RWPE2 (cell line): ENCODE data around the gene XPO5.

Source experiments
- ATAC-seq: fragments of 200-7000 bp; cut with Tn5 transposase; 3 replicates; pipeline ENCODE4 v1.9.1; 2021; ENCODE audit warnings: low read depth
- DNase-seq: peaks from one replicate; pipeline ENCODE4 v3.0.0-alpha.2; 2020; ENCODE audit warnings: low spot score
- H3K27ac ChIP-seq: fragments of 450-650 bp; 2 replicates; pipeline ENCODE4 v1.5.1; 2017; ENCODE audit warnings: mild to moderate bottlenecking; ENCODE audit not compliant: poor library complexity, severe bottlenecking
- H3K27me3 ChIP-seq: fragments of 250-450 bp; sonication (Bioruptor Pico); 2 replicates; pipeline ENCODE4 v1.5.1; 2021; ENCODE audit warnings: mild to moderate bottlenecking, moderate library complexity; ENCODE audit not compliant: insufficient read depth, poor library complexity, severe bottlenecking
- H3K36me3 ChIP-seq: fragments of 250-450 bp; sonication (Bioruptor Pico); 2 replicates; pipeline ENCODE4 v1.5.1; 2020; ENCODE audit warnings: low read depth, mild to moderate bottlenecking, moderate library complexity
- H3K4me1 ChIP-seq: fragments of 250-450 bp; sonication (Bioruptor Pico); 2 replicates; pipeline ENCODE4 v1.5.1; 2021; ENCODE audit warnings: mild to moderate bottlenecking, moderate library complexity; ENCODE audit not compliant: insufficient read depth, poor library complexity, severe bottlenecking
- H3K4me3 ChIP-seq: fragments of 250-450 bp; sonication (Bioruptor Pico); 2 replicates; pipeline ENCODE4 v1.5.1; 2021; ENCODE audit warnings: mild to moderate bottlenecking, moderate library complexity; ENCODE audit not compliant: severe bottlenecking
- H3K9me3 ChIP-seq: fragments of 250-450 bp; sonication (Bioruptor Pico); 2 replicates; pipeline ENCODE4 v1.5.1; 2021; ENCODE audit warnings: mild to moderate bottlenecking, moderate library complexity; ENCODE audit not compliant: severe bottlenecking
- CTCF ChIP-seq: fragments of 450-650 bp; IDR thresholded peaks from one replicate; pipeline ENCODE4 v1.5.1; 2017; ENCODE audit warnings: mild to moderate bottlenecking, moderate library complexity; ENCODE audit not compliant: poor library complexity, severe bottlenecking

Gene XPO5

DNA sequence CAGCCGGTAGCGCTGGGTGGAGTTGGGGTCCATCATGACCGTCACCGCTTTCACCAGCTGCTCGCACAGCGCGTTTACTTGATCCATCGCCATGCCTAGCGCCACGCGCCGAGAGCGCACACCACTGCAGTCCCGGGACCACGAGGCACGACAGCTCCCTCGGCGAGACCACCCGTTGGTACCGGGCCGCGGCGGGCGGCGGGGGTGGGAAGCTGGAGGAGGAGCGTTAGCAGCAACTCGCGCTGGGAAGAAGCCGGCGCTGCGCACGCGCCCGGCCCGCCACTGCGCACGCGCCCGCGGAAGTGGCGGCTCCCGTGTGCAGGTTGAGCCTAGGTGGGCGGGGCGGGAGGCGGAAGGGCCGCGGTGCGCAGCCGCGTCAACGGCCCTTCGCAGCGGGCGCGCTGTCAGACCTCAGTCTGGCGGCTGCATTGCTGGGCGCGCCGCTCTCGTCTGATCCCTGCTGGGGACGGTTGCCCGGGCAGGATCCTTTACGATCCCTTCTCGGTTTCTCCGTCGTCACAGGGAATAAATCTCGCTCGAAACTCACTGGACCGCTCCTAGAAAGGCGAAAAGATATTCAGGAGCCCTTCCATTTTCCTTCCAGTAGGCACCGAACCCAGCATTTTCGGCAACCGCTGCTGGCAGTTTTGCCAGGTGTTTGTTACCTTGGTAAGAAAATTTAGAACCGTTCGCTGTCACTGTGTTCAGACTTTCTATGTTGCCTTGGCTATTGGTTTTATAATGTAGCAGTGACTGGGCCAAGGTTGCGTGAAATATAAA is at the start of gene XPO5, which contains the start of gene POLH:
TSS of gene XPO5 (minus strand) at position 267 of the 780 bp plus-strand sequence. CDS start at position 93, 174 bp downstream.
TSS of gene POLH (plus strand) at position 414 of the 780 bp plus-strand sequence. CDS start 6,135 bp downstream, outside the sequence.
- DNase-seq (peak; percentile 90), ATAC-seq (peak; percentile 94)
- TF ChIP-seq CTCF: no peak
- Histone ChIP-seq H3K9me3 (no peaks in the 10 kb centered on the region), H3K4me1 (peaks cover 11% of the 10 kb centered on the region), H3K27me3 (no peaks in the 10 kb centered on the region), H3K36me3 (peaks cover 41% of the 10 kb centered on the region), H3K4me3 (peak within 1 kb of the TSS; percentile 92), H3K27ac (peak within 1 kb of the TSS; percentile 79)

DNA sequence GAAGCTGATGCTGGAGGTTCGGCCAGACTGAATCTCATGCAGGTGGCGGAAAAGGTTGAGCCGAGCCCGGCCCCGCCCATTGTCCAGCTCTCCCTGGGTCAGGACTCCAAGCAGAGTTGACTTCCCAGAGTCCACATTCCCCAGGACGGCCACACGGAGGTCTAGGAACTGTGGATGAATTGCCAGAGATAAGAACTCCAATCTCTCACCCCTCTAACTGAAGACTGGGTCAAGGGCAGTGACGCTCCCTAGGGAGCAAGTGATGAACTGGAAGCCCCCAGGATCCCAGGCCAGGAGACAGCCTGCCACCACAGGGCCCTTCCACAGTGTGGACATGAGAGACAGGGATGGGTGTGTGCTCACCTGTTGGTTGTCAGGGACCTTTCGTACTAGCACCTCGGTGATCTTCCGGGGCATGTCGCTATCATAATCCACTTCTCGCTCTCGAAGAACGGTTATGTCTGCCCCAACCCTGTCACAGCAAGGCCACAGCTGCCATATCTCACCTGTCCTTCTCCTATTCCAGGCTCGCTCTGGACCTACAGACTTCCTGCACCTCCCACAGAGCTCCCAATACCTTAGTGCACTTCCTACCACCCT is 49.7 kb upstream of the XPO5 start:
- Histone ChIP-seq H3K27ac (no peak overlapping the region), H3K4me1 (peaks cover 14% of the 10 kb centered on the region), H3K27me3 (no peaks in the 10 kb centered on the region), H3K9me3 (no peaks in the 10 kb centered on the region), H3K36me3 (peaks cover 76% of the 10 kb centered on the region), H3K4me3 (no peak overlapping the region)
- TF ChIP-seq CTCF: no peak
- ATAC-seq (no peak), DNase-seq (no peak)

DNA sequence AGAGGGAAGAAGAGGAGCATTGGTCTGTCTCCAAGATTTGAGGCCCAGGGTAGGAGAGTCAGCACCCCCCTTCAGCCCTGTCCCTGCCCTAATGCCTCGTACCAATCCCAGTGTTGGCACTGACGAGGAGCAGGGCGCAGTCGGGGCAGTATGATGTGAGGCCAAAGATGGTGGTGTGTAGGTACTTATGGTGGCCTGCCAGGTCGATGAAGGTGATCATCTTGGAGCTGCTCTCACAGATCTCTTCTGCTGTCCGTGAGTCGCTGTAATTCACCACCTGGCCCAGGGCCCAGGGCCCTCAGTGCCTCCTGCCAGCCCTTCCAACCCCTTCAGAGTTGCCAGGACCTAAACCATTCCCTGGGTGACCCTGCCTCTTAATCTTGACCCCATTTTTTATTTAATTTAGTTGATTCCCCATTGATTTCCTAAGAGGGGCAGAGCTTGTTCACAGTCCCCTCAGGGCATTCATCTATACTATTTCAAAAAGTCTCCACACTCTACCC is 49.0 kb upstream of the XPO5 start:
- ATAC-seq: no peak
- peaks cover 14% of the 10 kb centered on the region for H3K4me1 ChIP-seq
- no peak overlapping the region for H3K4me3 ChIP-seq
- DNase-seq: no peak
- H3K9me3 ChIP-seq: no peaks in the 10 kb centered on the region
- TF ChIP-seq CTCF: no peak
- peaks cover 82% of the 10 kb centered on the region for H3K36me3 ChIP-seq
- H3K27ac ChIP-seq: no peak overlapping the region
- H3K27me3 ChIP-seq: no peaks in the 10 kb centered on the region

- H3K4me1 ChIP-seq: peaks cover 14% of the 10 kb centered on the region
- DNase-seq (no peak), ATAC-seq (no peak)
- no peaks in the 10 kb centered on the region for H3K9me3 ChIP-seq
- no peak overlapping the region for H3K27ac ChIP-seq
- peaks cover 87% of the 10 kb centered on the region for H3K36me3 ChIP-seq
- no peak overlapping the region for H3K4me3 ChIP-seq
- H3K27me3 ChIP-seq: no peaks in the 10 kb centered on the region
- TF ChIP-seq CTCF: no peak
Measured at GRCh38 chr6:43623880-43624785, 48.3 kb upstream of the XPO5 start.
